K562 (cell line): Measurements from ENCODE around the gene PGF. TPM values are rescaled to one million over a fixed set of nuclear protein-coding genes. Genes with fewer than 3 reads are reported as not detected.

Experiments
- EP400 ChIP-seq: fragments of 450-650 bp; IDR thresholded peaks from 2 replicates; pipeline ENCODE4 v1.6.1; 2017; ENCODE audit warnings: antibody characterized with exemption, mild to moderate bottlenecking, moderate library complexity
- FUS ChIP-seq: fragments of 200-400 bp; formaldehyde crosslinking; optimal IDR thresholded peaks from 2 replicates; pipeline ENCODE3; 2017; ENCODE audit warnings: low read depth, low read length
- HBP1 ChIP-seq: fragments of 450-650 bp; formaldehyde crosslinking; IDR thresholded peaks from 2 replicates; pipeline ENCODE4 v1.4.0; 2022; ENCODE audit warnings: missing genetic modification characterization
- HCFC1 ChIP-seq: IDR thresholded peaks from 2 replicates; pipeline ENCODE4 v1.6.1; 2012; ENCODE audit warnings: low read depth, low read length, improper control_type of control experiment
- HNRNPL ChIP-seq: fragments of 200-400 bp; formaldehyde crosslinking; IDR thresholded peaks from 2 replicates; pipeline ENCODE4 v1.6.1; 2017; ENCODE audit warnings: low read depth, mild to moderate bottlenecking, low read length
- KLF6 ChIP-seq: fragments of 250-450 bp; sonication (Bioruptor Pico); IDR thresholded peaks from 2 replicates; pipeline ENCODE4 v1.4.0; 2020; ENCODE audit warnings: mild to moderate bottlenecking, moderate library complexity, borderline replicate concordance
- MCM7 ChIP-seq, 2 experiments: fragments of 450-650 bp; IDR thresholded peaks; 2 replicates each; pipeline ENCODE4 v1.6.1; 2016 to 2018
- NFXL1 ChIP-seq: fragments of 450-650 bp; formaldehyde crosslinking; IDR thresholded peaks from 2 replicates; pipeline ENCODE4 v1.4.0; 2021; ENCODE audit warnings: mild to moderate bottlenecking
- NR0B1 ChIP-seq: fragments of 450-650 bp; IDR thresholded peaks from one replicate; pipeline ENCODE4 v1.6.1; 2018; ENCODE audit warnings: mild to moderate bottlenecking, moderate library complexity; ENCODE audit not compliant: partially characterized antibody
- POLR2AphosphoS2 ChIP-seq: IDR thresholded peaks from 2 replicates; pipeline ENCODE4 v1.6.1; 2012; ENCODE audit warnings: low read length, improper control_type of control experiment
- SPI1 ChIP-seq: IDR thresholded peaks from 2 replicates; pipeline ENCODE4 v1.6.1; 2011; ENCODE audit warnings: low read depth, low read length, control low read depth, borderline replicate concordance
- SREBF1 ChIP-seq: fragments of 150-350 bp; IDR thresholded peaks from 2 replicates; pipeline ENCODE4 v1.6.1; 2014; ENCODE audit warnings: antibody characterized with exemption, low read depth, low read length, borderline replicate concordance
- TGIF2 ChIP-seq: sonication (generic); formaldehyde crosslinking; IDR thresholded peaks from 2 replicates; pipeline ENCODE4 v1.8.1; 2022; ENCODE audit warnings: mild to moderate bottlenecking, missing genetic modification reagents, moderate library complexity
- VEZF1 ChIP-seq: fragments of 200-800 bp; sonication (Bioruptor generic); IDR thresholded peaks from 2 replicates; pipeline ENCODE4 v1.6.1; 2017; ENCODE audit warnings: missing genetic modification characterization, missing compliant biosample characterization
- ZC3H11A ChIP-seq: IDR thresholded peaks from 2 replicates; pipeline ENCODE4 v1.6.1; 2012; ENCODE audit warnings: low read depth, low read length, improper control_type of control experiment
- ZNF57 ChIP-seq: fragments of 450-650 bp; formaldehyde crosslinking; IDR thresholded peaks from 2 replicates; pipeline ENCODE4 v1.4.0; 2020; ENCODE audit warnings: mild to moderate bottlenecking, moderate library complexity
- ZSCAN29 ChIP-seq: fragments of 450-650 bp; IDR thresholded peaks from 2 replicates; pipeline ENCODE4 v1.6.1; 2017
- polyA plus RNA-seq, 8 experiments: library from polyadenylated mRNA; depleted of rRNA in 4 of 8; stranded (reverse) in 5 of 8; unstranded in 3 of 8; fragments of >200 nt; fragmentation: Nextera tagmentation in 2 of 8; fragmentation: Illumina TruSeq in 1 of 8; extraction: Ambion mirVana in 2 of 8; extraction: Trizol in 1 of 8; gene quantifications; 2 replicates each; pipeline versions ENCODE4 v1.2.1 to v1.2.3, GENCODE V29; 2011 to 2014; ENCODE audit warnings: inconsistent platforms in 1 of 8, missing spikeins in 1 of 8
- total RNA-seq, 7 experiments: library from RNA; depleted of rRNA in 6 of 7; stranded (reverse); fragments of >200 nt in 6 of 7; fragmentation: Illumina TruSeq in 2 of 7; extraction: Trizol in 2 of 7; gene quantifications; 2 replicates each; pipeline versions ENCODE4 v1.2.1 to v1.2.3, GENCODE V29; 2011 to 2021; ENCODE audit warnings: low replicate concordance in 1 of 7

PGF gene
- total and polyA plus RNA-seq, 9 of the 15 experiments (the other 6 are each of a cell fraction or from before 2014, with no cell fraction given), result 0.04 to 0.44 (median 0.18) TPM

DNA sequence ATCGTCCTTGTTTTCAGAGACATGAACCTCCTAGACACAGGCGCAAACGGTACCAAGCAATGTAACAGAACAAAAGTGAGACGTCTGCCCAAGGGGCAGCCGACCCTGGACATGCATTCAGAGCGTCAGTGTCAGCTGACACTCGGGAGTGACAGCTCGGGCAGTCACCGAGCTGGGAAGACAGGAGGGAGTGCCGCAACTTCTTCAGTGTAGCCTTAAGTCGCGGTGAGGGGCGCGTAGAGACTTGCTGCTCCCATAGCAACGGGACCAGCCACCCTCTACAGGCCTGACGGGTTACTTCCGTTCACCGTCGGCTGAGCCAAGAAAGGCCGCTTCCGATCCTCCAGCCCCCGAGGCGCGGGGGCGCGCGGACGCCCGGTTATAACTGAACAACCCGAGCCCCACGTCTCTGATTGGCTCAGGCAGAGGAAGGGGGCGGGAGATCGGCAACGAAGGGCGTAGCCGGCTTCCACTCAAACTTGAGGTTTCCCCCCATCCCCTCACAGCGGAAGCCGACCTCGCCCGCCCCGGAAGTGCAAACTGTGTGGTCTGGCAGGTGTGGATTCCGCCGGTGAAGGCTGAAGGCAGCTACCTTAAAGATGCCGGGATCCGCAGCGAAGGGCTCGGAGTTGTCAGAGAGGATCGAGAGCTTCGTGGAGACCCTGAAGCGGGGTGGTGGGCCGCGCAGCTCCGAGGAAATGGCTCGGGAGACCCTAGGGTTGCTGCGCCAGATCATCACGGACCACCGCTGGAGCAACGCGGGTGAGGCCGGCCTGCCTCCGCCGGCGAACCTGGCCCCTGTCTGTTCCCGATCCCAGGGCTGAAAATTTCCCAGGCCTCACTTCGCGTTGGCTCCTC lies 47.2 kb upstream of the PGF start, which contains the start of gene EIF2B2 (continued):
- peak; percentile 88 for TF ChIP-seq VEZF1 (CRISPR knock-in tag)
- peak; percentile 53; the same call in 1 of the 2 replicates for TF ChIP-seq EP400
- TF ChIP-seq SREBF1, result no peak
- no peak for TF ChIP-seq KLF6 (CRISPR knock-in tag)
- no peak for TF ChIP-seq ZC3H11A
- TF ChIP-seq NR0B1, result no peak
- TF ChIP-seq HNRNPL, result no peak
- no peak for TF ChIP-seq SPI1
- TF ChIP-seq FUS, result no peak
- TF ChIP-seq POLR2AphosphoS2, result no peak
- TF ChIP-seq NFXL1, result no peak
- no peak for TF ChIP-seq ZSCAN29
- peak; percentile 51 for TF ChIP-seq HCFC1
- no peak for TF ChIP-seq TGIF2
- TF ChIP-seq ZNF57 (CRISPR knock-in tag), result no peak
- TF ChIP-seq HBP1, result no peak
- no peak for TF ChIP-seq MCM7 (IDR thresholded peaks at IDR 0.05)
